SU-DHL-6 (cell line): ENCODE data around the gene OR4D10.

Source experiments
- H2AFZ ChIP-seq: fragments of 200-600 bp; sonication (generic); 2 replicates; pipeline ENCODE4 v1.6.1; 2014; ENCODE audit warnings: low read depth, mild to moderate bottlenecking, moderate library complexity, mixed read lengths, antibody characterized with exemption, low read length; ENCODE audit not compliant: severe bottlenecking
- H3F3A ChIP-seq: fragments of 200-600 bp; shearing (Covaris generic); 2 replicates; pipeline ENCODE4 v1.6.0; 2016; ENCODE audit warnings: antibody characterized with exemption, mild to moderate bottlenecking; ENCODE audit not compliant: insufficient read depth
- H3K27ac ChIP-seq: fragments of 200-600 bp; sonication (generic); 2 replicates; pipeline ENCODE4 v1.5.1; 2016; ENCODE audit warnings: low read depth, mild to moderate bottlenecking, low read length, moderate library complexity, mixed read lengths
- H3K27me3 ChIP-seq: fragments of 200-600 bp; sonication (generic), shearing (Covaris generic); 2 replicates; pipeline ENCODE4 v1.6.0; 2014; ENCODE audit warnings: mild to moderate bottlenecking, low read length
- H3K36me3 ChIP-seq: fragments of 200-600 bp; sonication (generic); 2 replicates; pipeline ENCODE4 v1.6.1; 2014; ENCODE audit warnings: mild to moderate bottlenecking, low read length, mixed read lengths
- H3K4me2 ChIP-seq: fragments of 300-600, 200-600 bp; shearing (Covaris generic), sonication (generic); 2 replicates; pipeline ENCODE4 v1.6.0; 2014; ENCODE audit warnings: low read length, low read depth, mild to moderate bottlenecking; ENCODE audit not compliant: poor library complexity, severe bottlenecking
- H3K4me3 ChIP-seq: fragments of 200-600 bp; sonication (generic); 2 replicates; pipeline ENCODE4 v1.5.1; 2014; ENCODE audit warnings: antibody characterized with exemption, low read length, mild to moderate bottlenecking, mixed read lengths; ENCODE audit not compliant: insufficient read depth, poor library complexity, severe bottlenecking
- H3K79me2 ChIP-seq: fragments of 200-600 bp; sonication (generic); 2 replicates; pipeline ENCODE4 v1.6.1; 2014; ENCODE audit warnings: mild to moderate bottlenecking, low read length, moderate library complexity; ENCODE audit not compliant: insufficient read depth
- H3K9ac ChIP-seq: fragments of 200-600 bp; sonication (generic); 2 replicates; pipeline ENCODE4 v1.7.0; 2014; ENCODE audit warnings: mild to moderate bottlenecking, low read length
- H3K9me2 ChIP-seq: fragments of 200-600 bp; sonication (generic); replicated peaks from 2 replicates; pipeline ENCODE4 v1.6.1; 2014; ENCODE audit warnings: low read length; ENCODE audit not compliant: insufficient read depth
- H3K9me3 ChIP-seq: fragments of 200-600 bp; sonication (generic); 2 replicates; pipeline ENCODE4 v1.6.1; 2014; ENCODE audit warnings: low read length, mixed read lengths; ENCODE audit not compliant: insufficient read depth
- H4K20me1 ChIP-seq: fragments of 200-600 bp; sonication (generic); 2 replicates; pipeline ENCODE4 v1.6.1; 2014; ENCODE audit warnings: low read depth, mild to moderate bottlenecking, antibody characterized with exemption, low read length, moderate library complexity, mixed read lengths
- CTCF ChIP-seq: fragments of 200-600 bp; sonication (generic); IDR thresholded peaks from one replicate; pipeline ENCODE4 v1.5.1; 2017; ENCODE audit warnings: antibody characterized with exemption, mild to moderate bottlenecking, low read length, moderate library complexity; ENCODE audit not compliant: insufficient read depth, poor library complexity, severe bottlenecking
- EZH2phosphoT487 ChIP-seq: fragments of 200-600 bp; sonication (generic), shearing (Covaris generic); conservative IDR thresholded peaks from 2 replicates; pipeline ENCODE4 v1.6.1; 2018; ENCODE audit warnings: mild to moderate bottlenecking, antibody characterized with exemption, low read length, moderate library complexity, mixed read lengths

OR4D10 gene

GRCh38 chr11:59456661-59457060, 16.5 kb upstream of the OR4D10 start, which contains the start of gene OR4D6:
OR4D6 (plus strand) TSS chr11:59456961; CDS start chr11:59456961, 0 bp downstream.
- TF ChIP-seq EZH2phosphoT487: no peak
- TF ChIP-seq CTCF: no peak
- H3K27me3 ChIP-seq: no peaks in the 10 kb centered on the region
- H3K36me3 ChIP-seq: no peaks in the 10 kb centered on the region
- no peaks in the 10 kb centered on the region for H3K9me2 ChIP-seq
- no peaks in the 10 kb centered on the region for H3F3A ChIP-seq
- H4K20me1 ChIP-seq: no peaks in the 10 kb centered on the region
- H2AFZ ChIP-seq: no peak within 1 kb of the TSS
- H3K4me3 ChIP-seq: no peak within 1 kb of the TSS
- H3K9ac ChIP-seq: no peak within 1 kb of the TSS
- no peaks in the 10 kb centered on the region for H3K9me3 ChIP-seq
- no peaks in the 10 kb centered on the region for H3K79me2 ChIP-seq
- H3K4me2 ChIP-seq: no peak within 1 kb of the TSS
- no peak within 1 kb of the TSS for H3K27ac ChIP-seq

- Histone ChIP-seq H3K27ac (no peak overlapping the region), H3F3A (no peaks in the 10 kb centered on the region), H3K27me3 (no peaks in the 10 kb centered on the region), H3K9me2 (no peaks in the 10 kb centered on the region), H3K79me2 (no peaks in the 10 kb centered on the region), H3K4me3 (no peak overlapping the region), H3K4me2 (no peak overlapping the region), H2AFZ (no peak overlapping the region), H3K9me3 (no peaks in the 10 kb centered on the region), H3K36me3 (no peaks in the 10 kb centered on the region), H3K9ac (no peak overlapping the region), H4K20me1 (no peaks in the 10 kb centered on the region)
- TF ChIP-seq EZH2phosphoT487 (no peak), CTCF (no peak)
These were observed 13.2 kb upstream of the OR4D10 start for GRCh38 chr11:59459916-59460315.

- Histone ChIP-seq H3K4me3 (no peak overlapping the region), H3K27me3 (no peaks in the 10 kb centered on the region), H3K27ac (no peak overlapping the region), H3K36me3 (no peaks in the 10 kb centered on the region), H2AFZ (no peak overlapping the region), H3K79me2 (no peaks in the 10 kb centered on the region), H3K4me2 (no peak overlapping the region), H4K20me1 (no peaks in the 10 kb centered on the region), H3F3A (no peaks in the 10 kb centered on the region), H3K9ac (no peak overlapping the region), H3K9me2 (no peaks in the 10 kb centered on the region), H3K9me3 (no peaks in the 10 kb centered on the region)
- TF ChIP-seq EZH2phosphoT487 (no peak), CTCF (no peak)
These were observed 9.9 kb upstream of the OR4D10 start for GRCh38 chr11:59463190-59463641.

GRCh38 chr11:59475176-59475575, 2.1 kb downstream of the OR4D10 start:
- no peak overlapping the region for H3K9ac ChIP-seq
- no peaks in the 10 kb centered on the region for H3F3A ChIP-seq
- H4K20me1 ChIP-seq: no peaks in the 10 kb centered on the region
- H3K9me3 ChIP-seq: no peaks in the 10 kb centered on the region
- no peak overlapping the region for H2AFZ ChIP-seq
- no peak overlapping the region for H3K27ac ChIP-seq
- H3K4me3 ChIP-seq: no peak overlapping the region
- H3K27me3 ChIP-seq: no peaks in the 10 kb centered on the region
- H3K79me2 ChIP-seq: no peaks in the 10 kb centered on the region
- no peaks in the 10 kb centered on the region for H3K36me3 ChIP-seq
- no peak overlapping the region for H3K4me2 ChIP-seq
- TF ChIP-seq EZH2phosphoT487 (no peak), CTCF (no peak)
- H3K9me2 ChIP-seq: no peaks in the 10 kb centered on the region
